Measurements from ENCODE around the gene TULP3.

TULP3 gene

DNA sequence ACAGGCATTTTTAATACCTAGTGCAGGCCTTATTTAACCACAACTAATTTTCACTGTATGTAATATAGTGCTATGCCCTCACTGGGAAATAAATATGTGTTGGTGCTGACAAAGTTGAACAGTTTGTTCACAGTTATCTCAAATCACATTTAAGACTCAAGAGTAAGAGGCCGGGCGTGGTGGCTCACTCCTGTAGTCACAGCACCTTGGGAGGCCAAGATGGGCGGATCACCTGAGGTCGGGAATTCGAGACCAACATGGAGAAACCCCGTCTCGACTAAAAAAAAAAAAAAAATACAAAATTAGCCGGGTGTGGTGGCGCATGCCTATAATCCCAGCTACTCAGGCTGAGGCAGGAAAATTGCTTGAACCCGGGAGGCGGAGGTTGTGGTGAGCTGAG is 45.6 kb downstream of the TULP3 start:
- no peak for DNase-seq

DNA sequence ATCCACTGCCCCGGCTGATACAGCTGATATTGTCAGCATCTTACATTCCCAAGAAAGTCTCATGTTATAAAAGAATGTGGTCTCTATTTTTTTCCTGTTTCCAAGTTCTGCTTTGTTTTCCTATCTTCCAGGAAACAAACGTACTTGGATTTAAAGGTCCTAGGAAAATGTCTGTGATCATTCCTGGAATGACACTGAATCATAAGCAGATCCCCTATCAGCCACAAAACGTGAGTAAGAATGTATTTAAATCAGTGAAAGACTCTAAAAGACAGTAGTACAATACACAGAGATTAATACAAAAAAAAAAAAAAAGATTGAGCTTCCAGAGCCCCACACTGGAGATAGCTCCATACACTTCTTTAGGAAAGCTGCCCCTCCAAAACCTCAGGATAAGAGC is 46.8 kb downstream of the TULP3 start:
- DNase-seq: no peak

DNA sequence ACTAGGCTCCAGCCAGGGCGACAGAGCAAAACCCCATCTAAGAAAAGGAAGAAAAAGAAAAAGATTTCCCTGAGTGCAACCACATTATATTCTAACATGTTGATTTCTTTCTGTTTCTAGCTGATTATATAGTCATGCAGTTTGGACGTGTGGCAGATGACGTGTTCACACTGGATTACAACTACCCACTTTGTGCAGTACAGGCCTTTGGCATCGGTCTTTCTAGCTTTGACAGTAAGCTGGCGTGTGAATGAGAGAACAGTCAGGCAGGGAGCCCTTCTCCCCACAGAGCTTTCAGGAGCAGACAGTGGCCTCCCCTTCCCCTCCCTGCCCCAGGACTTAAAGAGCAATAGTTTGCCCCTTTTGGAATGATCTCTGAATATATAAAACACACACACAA is 48.5 kb downstream of the TULP3 start:
- no peak for DNase-seq

DNA sequence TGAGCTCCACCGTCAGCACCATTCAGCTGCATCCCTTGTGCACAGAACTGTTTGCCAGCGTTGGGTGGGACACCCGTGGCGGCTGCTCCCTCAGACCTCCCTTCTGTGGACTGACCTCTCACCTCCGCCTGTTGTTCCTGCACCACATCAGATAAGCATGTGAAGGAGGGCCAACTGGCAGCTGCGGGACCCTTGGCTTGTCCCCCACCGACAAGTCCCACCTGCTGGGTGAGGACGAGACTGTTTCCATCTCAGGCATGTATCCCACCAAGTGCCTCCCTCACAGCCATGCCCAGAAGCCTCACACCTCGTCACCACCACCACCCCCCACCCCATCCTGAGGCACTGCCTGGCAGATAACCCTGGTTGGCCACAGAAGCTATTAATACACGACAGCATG is 49.9 kb downstream of the TULP3 start:
- no peak for DNase-seq

DNA sequence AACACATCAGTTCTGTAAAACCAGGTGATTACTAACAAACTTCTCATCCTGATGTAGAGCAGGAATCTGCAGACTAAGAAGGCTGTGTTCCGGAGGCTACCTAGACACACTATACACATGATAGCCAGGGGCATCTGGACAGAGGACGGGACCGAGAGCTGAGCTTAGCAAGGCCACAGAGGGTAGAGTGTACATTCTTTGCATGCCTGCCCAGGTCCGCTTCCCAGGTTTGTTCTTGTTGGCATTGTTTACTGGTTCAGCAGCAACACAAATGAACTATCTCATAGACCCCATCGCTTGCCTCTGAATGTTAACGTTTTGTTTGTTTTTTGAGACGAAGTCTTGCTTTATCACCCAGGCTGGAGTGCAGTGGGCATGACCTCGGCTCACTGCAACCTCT is 50.8 kb downstream of the TULP3 start:
- DNase-seq: no peak

DNA sequence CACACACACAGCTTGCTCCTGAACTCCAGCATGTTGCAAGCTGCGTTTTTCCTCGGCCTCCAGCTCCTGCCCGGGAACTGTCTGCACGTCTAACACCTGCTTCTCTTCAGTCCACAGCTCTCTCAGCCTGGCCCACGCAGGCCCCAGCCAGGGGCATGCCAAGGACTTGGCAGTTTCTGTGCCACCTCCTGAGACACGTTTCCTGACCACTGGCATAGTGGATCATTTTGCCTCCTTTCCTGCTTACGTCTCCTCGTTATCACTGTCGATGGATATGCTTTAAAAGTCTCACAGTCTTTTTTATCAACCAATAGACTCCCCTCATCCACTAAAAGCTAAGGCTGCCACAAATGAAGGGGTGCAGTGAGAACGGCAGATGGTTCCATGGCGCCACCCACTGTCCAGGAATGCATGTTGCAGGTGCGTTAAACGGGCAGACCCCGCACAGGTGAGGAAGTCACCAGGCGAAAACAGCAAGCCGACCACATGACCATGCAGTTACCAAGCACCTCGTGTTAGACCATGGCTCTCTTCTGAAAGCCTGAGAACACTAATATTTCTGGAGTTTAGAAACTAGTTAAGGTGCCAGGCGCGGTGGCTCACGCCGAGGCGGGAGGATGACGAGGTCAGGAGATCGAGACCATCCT is 53.8 kb downstream of the TULP3 start:
- DNase-seq: peak in 1 of 2 experiments; percentile 70

DNA sequence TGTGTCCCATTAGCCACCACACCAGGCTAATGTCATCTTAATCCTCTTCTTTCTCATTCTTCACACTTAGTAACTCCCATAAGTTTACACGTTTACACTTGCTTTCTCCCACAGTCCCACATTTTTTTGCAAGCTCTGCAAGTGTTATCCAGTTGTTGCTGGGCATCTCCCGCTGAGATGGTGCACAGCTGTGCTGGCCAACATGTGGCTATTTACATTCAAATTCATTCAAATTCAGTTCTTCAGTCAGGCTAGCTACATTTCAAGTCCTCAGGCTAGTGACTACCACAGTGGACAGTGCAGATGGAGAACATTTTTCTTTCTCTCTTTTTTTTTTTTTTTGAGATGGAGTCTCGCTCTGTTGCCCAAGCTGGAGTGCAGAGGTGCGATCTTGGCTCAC is 58.7 kb downstream of the TULP3 start:
- no peak for DNase-seq

DNA sequence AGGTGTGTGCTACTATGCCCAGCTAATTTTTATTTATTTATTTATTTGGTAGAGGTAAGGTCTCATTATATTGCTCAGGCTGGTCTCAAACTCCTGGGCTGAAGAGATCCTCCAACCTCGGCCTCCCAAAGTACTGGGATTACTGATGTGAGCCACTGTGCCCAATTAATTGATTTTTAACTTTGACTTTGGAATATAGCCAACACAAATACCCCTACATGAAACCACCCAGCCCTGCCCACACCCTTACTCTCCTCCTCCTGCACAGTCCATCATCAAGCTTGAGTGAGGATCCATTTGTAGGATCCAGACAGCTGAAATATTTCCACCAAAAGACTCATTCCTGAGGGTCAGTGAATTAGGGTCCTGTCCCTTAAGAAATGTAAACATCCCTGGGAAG is 65.2 kb downstream of the TULP3 start:
- no peak for DNase-seq

DNA sequence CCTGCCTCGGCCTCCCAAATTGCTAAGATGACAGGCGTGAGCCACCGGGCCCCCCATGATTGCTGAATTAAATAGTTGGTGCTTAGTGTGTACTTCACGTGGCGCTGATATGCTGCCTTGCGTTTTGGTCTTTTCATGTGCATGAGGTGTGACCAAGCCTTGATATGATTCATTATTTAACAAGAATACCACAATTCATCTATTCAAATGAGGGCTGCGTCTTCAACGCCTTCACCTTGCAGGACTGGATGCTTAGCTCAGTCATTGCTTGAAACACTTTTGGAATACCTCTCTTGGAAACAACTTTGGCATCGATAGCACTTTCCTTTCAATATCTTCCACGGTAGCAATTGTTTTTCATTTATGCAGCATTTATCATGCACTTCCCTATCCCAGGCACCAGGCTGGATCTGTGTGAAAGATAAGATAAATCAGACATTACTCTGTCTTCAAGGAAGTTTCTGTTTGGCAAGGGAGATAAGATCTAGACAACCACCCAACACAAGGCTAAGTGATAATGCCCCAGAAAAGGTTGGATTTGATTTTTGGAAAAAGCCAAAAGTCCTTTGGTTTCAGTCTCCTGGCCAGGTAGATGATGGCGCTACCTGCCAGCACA is 67.2 kb downstream of the TULP3 start:
- no peak for DNase-seq

DNA sequence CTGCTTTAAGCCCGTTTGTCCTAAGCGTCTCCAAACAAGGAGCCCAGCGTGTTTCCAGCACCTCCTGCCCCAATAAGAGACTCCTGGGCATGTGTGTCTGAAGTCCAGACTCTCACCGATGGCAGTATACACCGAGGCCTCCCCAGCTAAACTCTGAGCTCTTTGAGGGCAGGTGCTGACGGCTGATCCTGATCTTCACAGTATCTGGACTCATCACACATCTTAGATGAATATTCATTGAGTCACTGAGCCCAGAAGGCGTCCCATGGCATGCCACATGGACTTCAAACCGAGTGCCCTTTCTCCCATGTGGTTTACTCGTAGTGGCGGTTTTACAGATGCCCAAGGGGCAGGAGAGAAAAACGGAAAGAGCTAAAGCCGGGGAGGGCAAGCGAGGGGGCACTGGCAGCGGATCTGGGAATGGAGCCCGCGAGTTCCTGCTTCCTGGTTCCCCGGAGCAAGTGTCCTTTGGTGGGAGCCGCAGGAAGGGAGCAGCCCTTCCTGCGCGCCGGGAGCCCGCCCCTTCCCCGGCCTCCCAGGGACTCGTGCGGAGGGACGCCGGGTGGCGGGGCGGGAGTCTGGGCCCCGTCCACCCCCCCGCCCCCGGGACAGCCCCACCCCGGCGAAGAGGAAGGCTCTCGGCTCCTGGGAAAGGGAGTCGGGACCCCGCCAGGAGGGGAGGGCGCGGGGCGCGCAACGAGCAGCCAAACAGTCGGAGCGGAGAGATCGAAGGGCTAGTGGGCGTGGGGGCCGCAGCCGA is 67.9 kb downstream of the TULP3 start:
- no peak for DNase-seq

DNA sequence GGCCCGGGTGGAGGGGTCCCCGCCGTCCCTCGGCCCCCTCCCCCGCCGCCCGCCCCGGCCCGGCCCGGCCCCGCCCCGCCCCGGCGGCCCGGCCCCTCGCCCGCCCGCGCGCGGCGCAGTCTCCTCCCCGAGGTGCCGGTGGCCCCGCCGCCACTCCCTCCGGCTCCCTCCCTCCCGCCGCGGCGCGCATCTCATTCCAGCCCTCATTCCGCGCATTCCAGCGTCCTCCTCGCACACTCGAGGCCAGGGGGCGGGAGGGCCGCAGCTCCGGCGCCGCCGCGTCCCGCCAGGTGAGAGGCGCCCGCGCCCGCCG is 68.5 kb downstream of the TULP3 start, which contains the start of gene TEAD4:
Gene TEAD4, plus strand, starts transcription at position 206 of the 313 bp plus-strand sequence.
- no peak for DNase-seq

DNA sequence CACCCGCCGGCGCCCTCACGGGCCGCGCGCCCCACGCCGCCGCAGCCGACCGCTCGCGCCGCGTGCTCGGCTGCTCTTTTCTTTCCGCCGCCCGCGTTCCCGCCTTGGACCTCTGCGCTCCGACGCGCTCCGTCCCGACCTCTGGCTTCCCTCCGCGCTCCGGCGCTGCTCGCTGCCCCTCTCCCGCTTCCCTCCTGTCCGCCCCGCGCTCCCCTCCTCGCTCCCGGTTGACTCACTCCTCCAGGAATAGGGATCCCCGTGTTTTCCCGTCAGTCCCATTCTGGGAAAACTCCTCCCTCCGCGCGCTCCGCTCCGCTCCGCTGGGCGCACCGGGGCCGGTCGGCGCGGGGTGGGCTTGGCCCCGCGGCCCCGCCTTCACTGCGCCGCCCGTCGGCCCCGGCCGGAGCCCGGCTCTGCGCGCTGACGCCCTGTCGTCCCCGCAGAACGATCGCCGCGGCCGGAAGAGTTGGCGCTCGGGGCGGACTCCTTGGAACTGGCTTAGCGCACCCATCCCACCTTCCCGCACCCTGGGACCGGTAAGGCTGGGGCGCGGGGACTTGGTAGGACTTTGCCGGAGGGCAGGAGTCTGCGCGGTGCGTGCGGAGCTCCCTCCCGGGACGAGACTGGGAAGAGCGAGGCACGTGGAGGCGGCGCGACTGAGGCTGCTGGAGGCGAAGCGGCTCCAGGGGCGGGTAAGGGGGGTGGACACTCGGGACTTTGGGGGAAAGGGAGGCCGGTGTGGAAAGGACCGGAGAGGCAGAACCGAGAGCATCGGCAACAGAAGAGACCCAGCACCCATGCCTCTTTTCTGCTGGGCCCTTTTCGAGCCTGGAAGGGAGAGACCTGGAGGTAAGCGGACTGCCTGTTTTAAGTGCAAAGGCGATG is 69.1 kb downstream of the TULP3 start:
- DNase-seq: no peak

DNA sequence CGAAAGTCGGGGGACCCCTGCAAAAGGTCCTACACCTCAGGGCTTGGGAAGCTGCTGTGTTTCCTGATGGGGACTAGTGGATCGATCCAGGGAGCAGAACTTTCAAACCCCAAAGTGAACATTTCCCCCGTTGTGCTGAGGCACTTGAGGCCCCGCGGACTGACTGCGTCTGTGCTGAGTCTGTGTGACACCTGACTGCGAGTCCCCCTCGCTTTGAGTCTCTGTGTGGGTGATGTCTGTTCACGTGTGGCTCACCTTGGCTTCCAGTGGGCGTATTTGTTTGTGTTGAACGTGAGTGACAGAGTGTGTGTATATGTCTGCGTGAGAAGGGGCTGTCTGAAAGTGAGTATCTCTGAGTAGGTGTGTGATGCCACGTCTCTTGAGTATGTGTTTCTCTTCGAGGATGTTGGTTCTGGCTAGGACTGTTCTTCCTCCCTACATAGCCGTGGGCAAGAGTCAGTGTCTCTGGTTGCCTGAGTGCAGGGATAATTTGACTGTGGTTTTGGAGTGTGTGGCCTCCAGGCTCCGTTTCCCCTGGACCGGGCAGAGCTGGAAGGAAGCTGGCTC is 69.8 kb downstream of the TULP3 start:
- no peak for DNase-seq

DNA sequence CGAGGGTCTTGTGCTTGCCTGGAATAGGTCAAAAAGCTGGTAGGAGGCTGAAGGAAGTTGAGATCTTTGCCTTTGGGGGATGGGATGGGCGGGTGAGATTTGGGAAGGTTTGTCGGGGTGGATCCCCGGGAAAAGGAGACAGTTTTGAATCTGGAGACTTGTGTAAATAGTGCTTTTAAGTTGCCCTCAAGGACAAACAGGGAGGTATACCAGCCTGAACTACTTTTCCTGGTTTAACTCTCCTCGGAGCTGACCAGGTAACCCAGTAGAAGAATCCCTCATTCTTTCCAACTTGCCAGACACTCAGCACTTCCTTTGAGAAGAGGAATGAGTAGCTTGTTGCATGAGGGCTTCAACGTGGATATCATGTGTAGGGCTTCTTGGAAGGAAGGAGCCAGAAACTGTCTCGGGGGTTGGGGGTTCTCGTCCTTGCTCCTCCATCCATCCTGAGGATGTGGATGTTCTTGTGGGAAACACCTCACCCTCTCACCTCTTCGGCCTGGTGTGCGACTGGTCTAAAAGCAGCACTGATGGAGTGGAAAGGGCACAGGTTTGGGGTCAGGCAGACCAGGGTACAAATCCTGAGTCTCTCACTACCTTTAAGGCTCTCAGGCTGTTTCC is 70.4 kb downstream of the TULP3 start:
- no peak for DNase-seq

DNA sequence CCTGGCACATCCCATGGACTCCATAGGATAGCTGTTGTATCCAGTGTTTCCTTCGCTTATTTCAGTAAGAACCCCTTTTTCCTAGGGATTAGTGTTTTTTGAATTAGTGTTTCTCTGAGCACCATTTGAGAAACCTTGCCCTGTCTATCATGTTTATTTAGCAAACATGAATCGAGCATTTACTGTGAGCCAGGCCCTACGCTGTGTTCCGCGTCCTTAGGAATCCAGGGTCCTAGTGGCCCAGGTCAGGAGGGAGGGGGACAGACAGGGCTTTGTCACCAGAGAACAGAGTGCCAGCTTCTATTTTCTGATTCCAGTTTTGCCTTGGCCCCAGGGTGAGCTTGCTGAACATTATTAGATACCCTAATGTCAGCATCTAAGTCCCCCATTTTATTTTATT is 71.0 kb downstream of the TULP3 start:
- DNase-seq: no peak

DNA sequence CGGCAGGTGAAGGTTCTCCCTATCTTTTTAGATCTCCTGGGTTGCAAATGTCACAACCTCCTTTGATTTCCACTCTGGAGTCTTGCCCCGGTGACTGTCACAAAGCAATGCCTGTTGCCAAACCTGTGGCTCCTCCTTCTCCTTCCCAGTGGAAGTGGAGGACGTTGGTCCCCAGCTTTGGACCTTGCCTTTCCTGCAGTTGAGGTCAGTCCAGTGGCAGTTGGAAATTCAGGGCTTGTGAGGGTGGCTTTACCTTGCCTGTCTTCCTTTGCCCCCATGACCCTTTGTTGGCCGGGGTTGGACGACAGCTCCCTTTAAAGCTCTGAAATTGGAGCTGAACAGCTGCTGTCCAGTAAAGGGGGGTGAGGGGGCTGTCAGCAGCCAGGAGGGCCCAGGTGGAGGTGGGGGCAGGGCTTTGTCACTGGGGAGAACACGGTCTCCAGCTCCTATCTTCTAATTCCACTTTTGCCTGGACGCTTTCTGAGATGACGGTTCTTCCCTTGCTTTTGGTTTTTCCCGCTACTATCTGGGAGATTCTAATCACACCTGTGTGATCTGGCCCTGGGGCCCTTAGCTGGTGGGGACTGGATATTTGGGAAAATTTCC is 72.6 kb downstream of the TULP3 start:
- no peak for DNase-seq

DNA sequence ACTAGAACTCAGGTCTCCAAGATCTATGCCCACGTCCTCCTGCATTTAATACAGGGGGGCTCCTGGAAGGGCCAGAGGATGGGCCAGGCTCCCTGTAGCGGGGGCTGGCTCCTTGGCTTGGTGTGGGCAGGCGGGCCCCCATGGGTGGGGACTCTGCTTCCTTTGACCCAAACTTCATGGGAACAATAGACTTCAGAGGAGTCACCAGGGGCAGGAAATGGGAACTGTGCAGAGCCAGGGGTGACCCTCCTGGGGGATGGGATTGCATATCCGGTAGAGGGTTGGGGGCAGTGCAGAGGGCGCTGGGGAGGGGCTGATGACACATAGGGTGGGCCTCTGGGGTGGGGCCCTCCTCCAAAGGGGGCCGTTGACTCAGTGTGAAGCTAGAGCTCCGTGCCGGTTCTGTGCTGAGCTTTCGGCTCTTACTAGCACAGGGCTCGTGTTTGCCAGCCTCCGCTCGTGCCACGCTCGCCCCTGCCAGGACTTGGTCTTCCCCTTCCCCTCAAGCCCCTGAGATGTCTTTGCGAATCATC is 73.1 kb downstream of the TULP3 start:
- DNase-seq: no peak

DNA sequence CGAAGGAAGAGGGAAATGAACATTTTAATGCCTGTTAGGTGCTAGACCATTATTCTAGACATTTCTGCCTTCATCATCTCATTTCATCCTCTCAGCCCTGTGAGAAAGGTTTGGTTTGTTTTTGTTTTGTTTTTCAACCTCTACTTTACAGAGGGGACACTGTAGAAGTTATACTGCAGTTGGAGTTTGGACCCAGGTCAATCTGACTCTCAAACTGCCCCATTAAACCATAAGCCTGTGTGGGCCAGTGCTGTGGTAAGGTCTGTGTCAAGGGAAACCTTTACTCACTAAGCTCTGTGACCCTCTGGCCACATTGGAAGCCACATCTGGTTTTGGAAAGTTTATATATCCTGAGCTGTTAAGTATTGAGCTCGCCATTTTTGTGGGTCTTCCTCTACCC is 77.0 kb downstream of the TULP3 start:
- DNase-seq: no peak

DNA sequence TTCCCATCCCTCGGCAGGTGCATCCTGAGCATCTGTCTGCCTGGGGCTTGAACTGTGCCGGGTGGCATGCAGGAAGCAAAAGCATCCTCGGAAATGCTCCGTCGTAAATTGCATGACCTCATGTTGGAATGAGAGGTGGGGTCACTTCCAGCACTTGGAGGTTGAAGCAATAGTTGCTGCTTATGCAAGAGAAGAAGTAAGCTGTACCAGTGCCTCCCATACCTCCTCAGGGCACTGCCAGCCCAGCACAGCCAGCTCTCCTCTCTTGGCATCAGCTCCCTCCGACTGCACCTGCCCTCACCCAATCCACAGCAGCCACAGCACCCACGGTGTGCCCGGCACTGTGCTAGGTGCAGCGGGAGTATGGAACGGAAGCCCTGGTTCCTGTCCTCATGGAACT is 80.1 kb downstream of the TULP3 start:
- DNase-seq: no peak

DNA sequence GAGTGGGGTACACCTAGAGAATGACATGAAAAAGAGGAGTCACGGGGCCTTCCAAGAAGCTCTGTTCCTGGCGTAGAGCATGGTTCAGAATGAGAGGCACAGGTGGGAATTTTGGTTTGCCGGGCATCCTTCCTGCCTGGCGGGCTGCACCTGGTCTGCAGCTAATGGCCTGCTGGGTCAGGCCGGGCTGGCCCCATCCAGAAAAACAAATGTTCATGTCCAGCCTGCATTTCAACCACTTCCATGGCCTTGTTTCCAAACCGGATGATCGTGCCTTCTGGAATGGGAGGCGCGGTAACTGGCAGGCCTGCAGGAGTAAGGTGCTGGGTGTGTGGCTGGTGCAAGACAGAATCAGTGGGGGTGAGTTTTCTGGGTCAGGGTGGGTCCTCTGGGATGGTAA is 82.9 kb downstream of the TULP3 start:
- peak in 1 of 2 experiments; percentile 30 for DNase-seq

DNA sequence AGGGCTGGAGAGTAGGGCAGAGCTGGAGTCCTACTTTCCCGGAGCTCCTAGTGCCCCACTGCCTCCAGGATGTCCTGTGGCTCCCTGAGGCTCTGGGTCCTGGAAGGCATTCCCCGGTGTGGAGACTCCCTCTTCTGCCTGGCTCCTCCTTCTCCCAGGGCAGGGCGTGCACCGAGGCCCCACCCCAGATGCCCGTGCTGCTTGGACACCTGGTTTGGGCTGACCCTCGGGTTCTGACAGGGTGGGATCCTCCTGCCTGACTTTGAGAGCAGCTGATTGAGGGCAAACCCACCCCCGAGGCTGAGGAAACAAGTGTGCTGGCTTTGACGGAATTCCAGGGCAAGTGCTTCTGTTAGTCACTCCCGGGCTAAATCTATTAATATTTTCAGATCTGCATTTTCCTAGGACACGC is 83.9 kb downstream of the TULP3 start:
- DNase-seq: no peak

DNA sequence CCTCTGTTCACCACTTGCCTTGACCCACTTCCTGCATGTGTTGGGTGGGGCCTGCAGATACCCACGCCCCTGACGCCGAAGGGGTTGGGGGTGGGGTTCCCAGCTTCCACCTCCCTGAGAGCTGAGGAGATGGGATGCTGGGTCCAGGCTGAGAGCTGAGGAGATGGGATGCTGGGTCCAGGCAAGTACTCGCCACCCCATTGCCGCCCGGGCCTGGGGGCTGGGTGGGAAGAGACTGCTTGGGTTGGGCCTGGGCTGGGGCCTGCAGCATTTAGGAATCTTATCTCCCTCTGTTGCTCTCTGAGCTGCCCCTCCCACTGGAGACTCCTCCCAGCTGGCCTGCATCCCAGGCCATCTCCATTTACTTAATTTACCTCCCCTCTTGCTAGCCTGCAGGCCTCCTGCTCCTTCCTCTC is 85.9 kb downstream of the TULP3 start:
- no peak for DNase-seq
